B cell (primary cell): ENCODE data around the gene BSG. TPM values are rescaled to one million over a fixed set of nuclear protein-coding genes. Genes with fewer than 3 reads are reported as not detected.
A peak's percentile ranks its signal among the peaks of the same experiment; 100 is the strongest.

Source experiments
- ATAC-seq: fragments of 200-7000 bp; cut with Tn5 transposase; one replicate; pipeline ENCODE4 v1.10.0; 2021; ENCODE audit warnings: low read depth, mild to moderate bottlenecking, moderate number of reproducible peaks, moderate library complexity
- CTCF ChIA-PET: fragments of 350-600 bp; sonication (Branson Sonifier 250); formaldehyde crosslinking; loops from one replicate; lab custom pipeline; 2021; ENCODE audit warnings: antibody characterized with exemption, inconsistent platforms; lab: Charles Lee
- POLR2A ChIA-PET: fragments of 350-600 bp; sonication (Branson Sonifier 250); formaldehyde crosslinking; loops from one replicate; lab custom pipeline; 2021; ENCODE audit warnings: antibody characterized with exemption; lab: Charles Lee
- DNase-seq: peaks from one replicate; pipeline ENCODE4 v3.0.0; 2013
- H2AFZ ChIP-seq: 2 replicates; pipeline ENCODE4 v1.6.1; 2012; ENCODE audit warnings: mild to moderate bottlenecking, low read depth, low read length; ENCODE audit not compliant: insufficient read depth, poor library complexity, severe bottlenecking
- H3K27ac ChIP-seq, 2 donors: 1 replicate in 1 of 2; 2 replicates in 1 of 2; pipeline ENCODE4 v1.5.1; 2012 to 2013; ENCODE audit warnings: low read length in 2 of 2, mild to moderate bottlenecking in 2 of 2, moderate library complexity in 1 of 2
- H3K27me3 ChIP-seq, 4 experiments: fragments of 200-600 bp in 1 of 4; sonication (generic) in 1 of 4; replicated peaks in 1 of 4; 1 replicate in 2 of 4; 2 replicates in 2 of 4; pipeline versions ENCODE4 v1.6.1 to v1.7.0; 2013 to 2016; ENCODE audit warnings: low read length in 3 of 4, mild to moderate bottlenecking in 2 of 4, mixed read lengths in 1 of 4, moderate library complexity in 1 of 4; ENCODE audit not compliant: insufficient read depth in 4 of 4, control insufficient read depth in 3 of 4; ENCODE audit errors: control extremely low read depth in 1 of 4
- H3K36me3 ChIP-seq, 2 experiments: replicated peaks in 1 of 2; 1 replicate in 1 of 2; 2 replicates in 1 of 2; pipeline versions ENCODE4 v1.6.1 to v1.7.1; 2013; ENCODE audit warnings: low read length in 1 of 2; ENCODE audit not compliant: insufficient read depth in 2 of 2, control insufficient read depth in 1 of 2; ENCODE audit errors: control extremely low read depth in 1 of 2, extremely low read depth in 1 of 2
- H3K4me1 ChIP-seq, 2 donors: fragments of 200-600 bp in 1 of 2; sonication (generic) in 1 of 2; 1 replicate in 1 of 2; 2 replicates in 1 of 2; pipeline versions ENCODE4 v1.5.1 to v1.6.1; 2013 to 2017; ENCODE audit warnings: low read length in 2 of 2; ENCODE audit not compliant: control insufficient read depth in 2 of 2, insufficient read depth in 2 of 2
- H3K4me2 ChIP-seq: replicated peaks from 2 replicates; pipeline ENCODE3; 2012; ENCODE audit warnings: mild to moderate bottlenecking, low read depth, low read length; ENCODE audit not compliant: poor library complexity, severe bottlenecking
- H3K4me3 ChIP-seq, 5 experiments: fragments of 200-600 bp in 1 of 5; sonication (generic) in 1 of 5; 1 replicate in 3 of 5; 2 replicates in 2 of 5; pipeline versions ENCODE4 v1.5.1 to v1.7.0; 2011 to 2016; ENCODE audit warnings: low read length in 4 of 5, mild to moderate bottlenecking in 4 of 5, low read depth in 2 of 5, control low read depth in 1 of 5, moderate library complexity in 1 of 5; ENCODE audit not compliant: insufficient read depth in 1 of 5; ENCODE audit errors: control extremely low read depth in 1 of 5, extremely low read depth in 1 of 5
- H3K79me2 ChIP-seq: fragments of 200-600 bp; sonication (generic); one replicate; pipeline ENCODE4 v1.6.0; 2016; ENCODE audit warnings: low read length; ENCODE audit not compliant: control insufficient read depth, insufficient read depth
- H3K9ac ChIP-seq: fragments of 200-600 bp; sonication (generic); 2 replicates; pipeline ENCODE4 v1.6.1; 2017; ENCODE audit warnings: mild to moderate bottlenecking, low read length, moderate library complexity
- H3K9me3 ChIP-seq, 3 donors: one replicate each; pipeline versions ENCODE4 v1.6.1 to v1.7.1; 2013; ENCODE audit warnings: low read length in 2 of 3; ENCODE audit not compliant: control insufficient read depth in 2 of 3, insufficient read depth in 1 of 3; ENCODE audit errors: control extremely low read depth in 1 of 3
- H4K20me1 ChIP-seq: 2 replicates; pipeline ENCODE4 v1.6.0; 2012; ENCODE audit warnings: mild to moderate bottlenecking, low read length; ENCODE audit not compliant: insufficient read depth, control insufficient read depth, poor library complexity, severe bottlenecking
- H3K27ac Mint-ChIP-seq: one replicate; pipeline ENCODE4 v1.8.0; 2021; ENCODE audit warnings: mixed read lengths
- H3K27me3 Mint-ChIP-seq: one replicate; pipeline ENCODE4 v1.8.0; 2021; ENCODE audit warnings: mixed read lengths
- H3K4me1 Mint-ChIP-seq: one replicate; pipeline ENCODE4 v1.8.0; 2021; ENCODE audit warnings: mixed read lengths
- H3K4me3 Mint-ChIP-seq: one replicate; pipeline ENCODE4 v1.8.0; 2021; ENCODE audit warnings: mixed read lengths
- H3K9me3 Mint-ChIP-seq: one replicate; pipeline ENCODE4 v1.8.0; 2022; ENCODE audit warnings: mixed read lengths; ENCODE audit not compliant: insufficient read depth
- EZH2 ChIP-seq: IDR thresholded peaks from 2 replicates; pipeline ENCODE4 v1.6.1; 2012; ENCODE audit warnings: borderline replicate concordance, low read depth, mild to moderate bottlenecking, moderate library complexity, low read length; ENCODE audit not compliant: insufficient read depth, poor library complexity, severe bottlenecking
- WGBS: methylation state at CpG from one replicate; pipeline ENCODE4 v1.1.5; 2013; ENCODE audit warnings: missing lambda C conversion rate; ENCODE audit not compliant: insufficient coverage; 5-methylcytosine and 5-hydroxymethylcytosine counted together
- intact Hi-C: fragments of 100-400 bp; cut with micrococcal nuclease; formaldehyde crosslinking; loops from one replicate; pipeline ENCODE4 v1.10.0; 2022
- polyA plus RNA-seq: library from polyadenylated mRNA; depleted of rRNA; stranded (reverse); fragments of >200 nt; gene quantifications from 2 replicates; pipeline ENCODE4 v1.2.3, GENCODE V29; 2012
- total RNA-seq, 2 donors: library from RNA; stranded (reverse); fragments of 120-200 nt in 1 of 2; gene quantifications; 1 replicate in 1 of 2; 2 replicates in 1 of 2; pipeline versions ENCODE4 v1.2.3 to v1.2.4, GENCODE V29; 2013 to 2022
- TF ChIP-seq, protein P1 (sequence below): fragments of 200-600 bp; IDR thresholded peaks from one replicate; pipeline ENCODE4 v1.8.0; 2022; ENCODE audit warnings: antibody characterized with exemption, mild to moderate bottlenecking

Gene BSG
- total and polyA plus RNA-seq, 2 donors (not counting 1 experiment from before 2014, with no cell fraction given): 82.1 to 131 TPM

DNA sequence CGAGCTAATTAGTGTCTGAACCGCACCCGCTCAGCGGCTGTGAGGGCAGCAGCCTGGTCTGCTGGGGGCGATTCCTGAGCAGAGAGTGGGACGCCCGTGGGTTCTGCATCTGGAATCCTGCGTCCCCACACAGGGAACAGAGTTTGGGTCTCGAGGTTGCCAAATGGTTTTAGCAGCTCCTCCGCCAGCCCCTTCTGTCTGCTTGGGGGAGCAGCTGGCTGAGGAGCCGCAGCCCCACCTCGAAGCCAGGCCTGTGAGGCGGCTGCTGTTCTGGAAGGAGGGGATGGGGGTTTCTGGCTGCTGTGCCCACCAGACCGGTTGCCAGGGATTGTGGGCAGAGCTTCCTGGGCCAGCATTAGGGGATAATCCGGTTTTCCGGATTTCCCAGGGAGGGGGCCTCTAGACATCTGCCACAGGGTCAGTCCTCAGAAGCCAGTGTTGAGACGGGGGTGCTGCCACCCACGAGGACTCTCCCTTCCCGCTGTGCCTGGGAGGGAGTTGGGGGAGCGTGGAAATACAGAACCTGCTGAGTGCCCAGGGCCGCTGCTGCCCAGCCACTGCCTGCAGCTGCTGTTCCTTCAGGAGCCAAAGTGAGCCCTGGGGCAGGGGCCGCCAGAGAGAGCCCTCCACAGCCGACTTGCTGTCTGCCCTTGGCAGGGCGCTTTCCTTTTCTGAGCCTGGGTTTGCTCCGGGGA, 38.9 kb upstream of the BSG start:
- H2AFZ ChIP-seq: peak overlapping the region; percentile 69
- Mint-ChIP-seq H3K27me3 (peaks cover under 1% of the 10 kb centered on the region), H3K9me3 (no peaks in the 10 kb centered on the region), H3K4me1 (peaks cover 13% of the 10 kb centered on the region), H3K27ac (no peak overlapping the region), H3K4me3 (peak overlapping the region; percentile 79)
- peaks cover 12 to 25% of the 10 kb centered on the region in 2 donors for H3K4me1 ChIP-seq
- POLR2A ChIA-PET: no interaction called here
- no peak for ATAC-seq
- H3K9me3 ChIP-seq: peaks cover 0 to 7% (median 0%) of the 10 kb centered on the region in 3 donors
- no peak overlapping the region for H3K27ac ChIP-seq
- CTCF ChIA-PET: interaction anchor here (0.5 kb wide), 1 partner anchor 1622 kb away, joined by 3 read pairs; no protein-coding TSS in a partner anchor
- H3K36me3 ChIP-seq: peaks cover 0 to 23% of the 10 kb centered on the region in 2 experiments
- peaks cover 47% of the 10 kb centered on the region for H3K79me2 ChIP-seq
- no peak for DNase-seq
- peaks cover 49% of the 10 kb centered on the region for H4K20me1 ChIP-seq
- WGBS: 69% methylated on average over 25 of the region's 25 CpGs
- H3K9ac ChIP-seq: peak overlapping the region; percentile 80
- H3K4me2 ChIP-seq: peak overlapping the region; percentile 100
- TF ChIP-seq EZH2: no peak
- TF ChIP-seq, protein P1, sequence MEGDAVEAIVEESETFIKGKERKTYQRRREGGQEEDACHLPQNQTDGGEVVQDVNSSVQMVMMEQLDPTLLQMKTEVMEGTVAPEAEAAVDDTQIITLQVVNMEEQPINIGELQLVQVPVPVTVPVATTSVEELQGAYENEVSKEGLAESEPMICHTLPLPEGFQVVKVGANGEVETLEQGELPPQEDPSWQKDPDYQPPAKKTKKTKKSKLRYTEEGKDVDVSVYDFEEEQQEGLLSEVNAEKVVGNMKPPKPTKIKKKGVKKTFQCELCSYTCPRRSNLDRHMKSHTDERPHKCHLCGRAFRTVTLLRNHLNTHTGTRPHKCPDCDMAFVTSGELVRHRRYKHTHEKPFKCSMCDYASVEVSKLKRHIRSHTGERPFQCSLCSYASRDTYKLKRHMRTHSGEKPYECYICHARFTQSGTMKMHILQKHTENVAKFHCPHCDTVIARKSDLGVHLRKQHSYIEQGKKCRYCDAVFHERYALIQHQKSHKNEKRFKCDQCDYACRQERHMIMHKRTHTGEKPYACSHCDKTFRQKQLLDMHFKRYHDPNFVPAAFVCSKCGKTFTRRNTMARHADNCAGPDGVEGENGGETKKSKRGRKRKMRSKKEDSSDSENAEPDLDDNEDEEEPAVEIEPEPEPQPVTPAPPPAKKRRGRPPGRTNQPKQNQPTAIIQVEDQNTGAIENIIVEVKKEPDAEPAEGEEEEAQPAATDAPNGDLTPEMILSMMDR: no peak
- no peaks in the 10 kb centered on the region for H3K27me3 ChIP-seq
- intact Hi-C loops: no loop called here
- H3K4me3 ChIP-seq: peak overlapping the region in 3 of 5 experiments; percentile 68 to 79 (median 75)

DNA sequence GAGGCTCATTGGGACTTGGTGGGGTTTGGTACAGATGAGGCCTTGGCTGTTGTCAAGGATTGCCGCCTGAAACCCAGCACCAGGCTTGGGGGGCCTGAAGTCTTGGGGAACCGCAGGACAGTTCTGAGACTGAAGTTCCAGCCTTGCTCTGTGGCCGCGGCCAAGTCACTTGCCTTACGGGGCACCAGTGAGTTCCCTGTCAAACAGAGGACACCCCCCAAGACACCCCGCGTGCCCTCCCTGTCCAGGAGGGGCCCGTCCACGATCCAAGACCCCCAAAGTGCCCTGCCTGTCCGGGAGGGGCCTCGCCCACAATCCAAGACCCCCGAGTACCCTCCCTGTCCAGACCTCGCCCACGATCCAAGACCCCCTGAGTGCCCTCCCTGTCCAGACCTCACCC, 38.3 kb upstream of the BSG start:
- H3K4me1 Mint-ChIP-seq: peaks cover 13% of the 10 kb centered on the region
- Histone ChIP-seq H4K20me1 (peaks cover 54% of the 10 kb centered on the region), H3K4me1 (peaks cover 12 to 25% of the 10 kb centered on the region in 2 donors), H3K27me3 (no peaks in the 10 kb centered on the region), H3K9me3 (peaks cover 0 to 3% (median 0%) of the 10 kb centered on the region in 3 donors), H3K27ac (no peak overlapping the region), H3K4me2 (no peak overlapping the region), H3K36me3 (peaks cover 0 to 23% of the 10 kb centered on the region in 2 experiments), H3K79me2 (peaks cover 47% of the 10 kb centered on the region), H3K9ac (no peak overlapping the region), H3K4me3 (no peak overlapping the region), H2AFZ (no peak overlapping the region)
- DNase-seq (no peak), ATAC-seq (no peak)
- POLR2A ChIA-PET: no interaction called here
- WGBS: 88% methylated on average over 9 of the region's 14 CpGs
- no peak overlapping the region for H3K27ac Mint-ChIP-seq
- H3K27me3 Mint-ChIP-seq: no peaks in the 10 kb centered on the region
- CTCF ChIA-PET: no interaction called here
- peak overlapping the region; percentile 79 for H3K4me3 Mint-ChIP-seq
- H3K9me3 Mint-ChIP-seq: no peaks in the 10 kb centered on the region
- TF ChIP-seq, protein P1: no peak
- no peak for TF ChIP-seq EZH2
- intact Hi-C loops: no loop called here
